ENCODE data around the gene SPAG16.

DNA sequence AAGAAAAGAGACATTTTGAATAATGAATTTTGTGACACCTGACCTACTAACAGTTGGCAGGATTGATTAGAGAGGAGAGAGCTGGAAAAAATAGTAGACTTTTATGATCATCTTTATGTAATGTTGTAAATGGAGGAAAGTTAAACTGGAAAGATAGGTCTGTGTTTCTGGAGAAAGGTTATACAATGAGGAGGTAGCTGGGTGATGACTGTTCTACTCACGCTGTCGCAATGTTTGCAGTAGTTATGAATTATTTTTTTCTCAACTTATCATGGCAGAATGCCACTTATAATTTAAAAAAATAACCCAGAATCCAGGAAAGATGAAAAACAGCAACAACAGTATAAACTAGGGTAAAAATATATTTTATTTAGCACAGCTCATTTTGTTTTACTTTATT, 364.9 kb downstream of the SPAG16 start:
- TF ChIP-seq, protein P1, sequence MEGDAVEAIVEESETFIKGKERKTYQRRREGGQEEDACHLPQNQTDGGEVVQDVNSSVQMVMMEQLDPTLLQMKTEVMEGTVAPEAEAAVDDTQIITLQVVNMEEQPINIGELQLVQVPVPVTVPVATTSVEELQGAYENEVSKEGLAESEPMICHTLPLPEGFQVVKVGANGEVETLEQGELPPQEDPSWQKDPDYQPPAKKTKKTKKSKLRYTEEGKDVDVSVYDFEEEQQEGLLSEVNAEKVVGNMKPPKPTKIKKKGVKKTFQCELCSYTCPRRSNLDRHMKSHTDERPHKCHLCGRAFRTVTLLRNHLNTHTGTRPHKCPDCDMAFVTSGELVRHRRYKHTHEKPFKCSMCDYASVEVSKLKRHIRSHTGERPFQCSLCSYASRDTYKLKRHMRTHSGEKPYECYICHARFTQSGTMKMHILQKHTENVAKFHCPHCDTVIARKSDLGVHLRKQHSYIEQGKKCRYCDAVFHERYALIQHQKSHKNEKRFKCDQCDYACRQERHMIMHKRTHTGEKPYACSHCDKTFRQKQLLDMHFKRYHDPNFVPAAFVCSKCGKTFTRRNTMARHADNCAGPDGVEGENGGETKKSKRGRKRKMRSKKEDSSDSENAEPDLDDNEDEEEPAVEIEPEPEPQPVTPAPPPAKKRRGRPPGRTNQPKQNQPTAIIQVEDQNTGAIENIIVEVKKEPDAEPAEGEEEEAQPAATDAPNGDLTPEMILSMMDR (IDR thresholded peaks at IDR 0.05; ENCODE audit: low read depth, low read length) = no peak
- no peak for TF ChIP-seq EZH2phosphoT487 (IDR thresholded peaks at IDR 0.05; ENCODE audit: low read depth)
